Stomach (tissue), 9 donors: ENCODE data around the gene R3HCC1L. TPM values are rescaled to one million over a fixed set of nuclear protein-coding genes. Genes with fewer than 3 reads are reported as not detected.

Source experiments
- DNase-seq, 2 donors: peaks; one replicate each; pipeline versions ENCODE4 v3.0.0 to v3.0.0-alpha.2; 2013 to 2019
- H3K27ac ChIP-seq, 5 donors: fragments of 200-600 bp in 4 of 5; sonication (generic) in 4 of 5; one replicate each; pipeline ENCODE4 v1.5.1; 2013 to 2019; ENCODE audit warnings: mild to moderate bottlenecking in 1 of 5, moderate library complexity in 1 of 5
- H3K27me3 ChIP-seq, 3 donors: fragments of 200-600 bp; sonication (generic); one replicate each; pipeline ENCODE4 v1.5.1; 2017 to 2019; ENCODE audit warnings: mixed run types in 1 of 3
- H3K36me3 ChIP-seq, 4 donors: fragments of 200-600 bp; sonication (generic); 1 replicate in 3 of 4; 2 replicates in 1 of 4; pipeline ENCODE4 v1.5.1; 2016 to 2019
- H3K4me1 ChIP-seq, 4 donors: fragments of 200-600 bp; sonication (generic); one replicate each; pipeline ENCODE4 v1.5.1; 2016 to 2019
- H3K4me3 ChIP-seq, 4 donors: fragments of 200-600 bp; sonication (generic) in 3 of 4; one replicate each; pipeline ENCODE4 v1.5.1; 2016 to 2019; ENCODE audit warnings: mild to moderate bottlenecking in 1 of 4
- H3K9me3 ChIP-seq, 4 donors: fragments of 200-600 bp; sonication (generic); one replicate each; pipeline ENCODE4 v1.5.1; 2016 to 2019
- CTCF ChIP-seq, 7 experiments: fragments of 450-650 bp in 4 of 7; fragments of 200-600 bp in 3 of 7; sonication (generic) in 3 of 7; IDR thresholded peaks; one replicate each; pipeline ENCODE4 v1.5.1; 2016 to 2019; ENCODE audit warnings: antibody characterized with exemption in 7 of 7, control low read depth in 2 of 7, mild to moderate bottlenecking in 1 of 7
- EP300 ChIP-seq: sonication (generic); formaldehyde crosslinking; IDR thresholded peaks from one replicate; pipeline ENCODE4 v1.6.1; 2017; ENCODE audit warnings: antibody characterized with exemption
- POLR2A ChIP-seq, 4 donors: fragments of 450-650 bp; IDR thresholded peaks; one replicate each; pipeline ENCODE4 v1.6.1; 2016; ENCODE audit warnings: antibody characterized with exemption in 4 of 4, control low read depth in 2 of 4, mild to moderate bottlenecking in 1 of 4, moderate library complexity in 1 of 4
- POLR2AphosphoS5 ChIP-seq, 3 donors: sonication (generic); formaldehyde crosslinking; IDR thresholded peaks; one replicate each; pipeline ENCODE4 v1.6.1; 2016; ENCODE audit warnings: antibody characterized with exemption in 3 of 3
- WGBS, 5 donors: extraction: QIAGEN DNeasy Blood & Tissue Kit in 3 of 5; methylation state at CpG; one replicate each; pipeline versions ENCODE4 v1.1.5 to v1.1.7; 2013 to 2018; 5-methylcytosine and 5-hydroxymethylcytosine counted together
- intact Hi-C: fragments of 100-400 bp; cut with DNase I; formaldehyde crosslinking; loops from one replicate; pipeline ENCODE4 v1.15.1; 2023; ENCODE audit warnings: low total_unique reads
- polyA plus RNA-seq, 3 donors: library from polyadenylated mRNA; stranded (reverse); fragments of 200-250 nt; gene quantifications; one replicate each; pipeline ENCODE4 v1.2.3, GENCODE V29; 2013
- total RNA-seq, 5 donors: library from RNA; depleted of rRNA; stranded (reverse); fragments of >200 nt; gene quantifications; one replicate each; pipeline versions ENCODE4 v1.1.0 to v1.2.3, GENCODE V29; 2014 to 2016
- donor health status: healthy with polysubstance abuse.
- donor health status: Bipolar disorder and iron deficiency.
- donor health status: healthy.

The R3HCC1L gene
- total and polyA plus RNA-seq, 8 donors = 7.3 to 97.6 (median 15.3) TPM

- Histone ChIP-seq H3K9me3 (no peaks in the 10 kb centered on the region), H3K4me3 (no peak overlapping the region), H3K36me3 (peaks cover 3 to 39% (median 22%) of the 10 kb centered on the region in 4 donors), H3K27ac (no peak overlapping the region), H3K4me1 (peaks cover 0 to 14% (median 5%) of the 10 kb centered on the region in 4 donors), H3K27me3 (no peaks in the 10 kb centered on the region)
- DNase-seq = no peak
- 74 to 93% (median 81%) methylated on average over 1 of the region's 1 CpG for WGBS, 5 donors
- intact Hi-C loops = no loop called here
- TF ChIP-seq EP300 = no peak
- TF ChIP-seq CTCF (IDR thresholded peaks at IDR 0.05) = no peak
- no peak for TF ChIP-seq POLR2AphosphoS5 (IDR thresholded peaks at IDR 0.05)
- no peak for TF ChIP-seq POLR2A (IDR thresholded peaks at IDR 0.05)
Observed at GRCh38 chr10:98212196-98212595, 77.7 kb downstream of the R3HCC1L start.

GRCh38 chr10:98213740-98214139, 79.3 kb downstream of the R3HCC1L start:
- 94 to 97% (median 95%) methylated on average over 1 of the region's 1 CpG for WGBS, 5 donors
- Histone ChIP-seq H3K27ac (no peak overlapping the region), H3K27me3 (no peaks in the 10 kb centered on the region), H3K4me3 (no peak overlapping the region), H3K9me3 (peaks cover 0 to 6% (median under 1%) of the 10 kb centered on the region in 4 donors), H3K4me1 (peaks cover 0 to 14% (median 5%) of the 10 kb centered on the region in 4 donors), H3K36me3 (peaks cover 3 to 29% (median 11%) of the 10 kb centered on the region in 4 donors)
- intact Hi-C loops = no loop called here
- no peak for DNase-seq
- TF ChIP-seq POLR2A (IDR thresholded peaks at IDR 0.05) (no peak), EP300 (no peak), CTCF (IDR thresholded peaks at IDR 0.05) (no peak), POLR2AphosphoS5 (IDR thresholded peaks at IDR 0.05) (no peak)

- Histone ChIP-seq H3K9me3 (peaks cover 0 to 18% (median 9%) of the 10 kb centered on the region in 4 donors), H3K27ac (no peak overlapping the region), H3K4me1 (peaks cover 0 to 14% (median 5%) of the 10 kb centered on the region in 4 donors), H3K27me3 (no peaks in the 10 kb centered on the region), H3K36me3 (peaks cover 0 to 19% (median 0%) of the 10 kb centered on the region in 4 donors), H3K4me3 (no peak overlapping the region)
- WGBS, 5 donors = 92 to 98% (median 96%) methylated on average over 2 of the region's 2 CpGs
- no peak for DNase-seq
- intact Hi-C loops = no loop called here
- TF ChIP-seq POLR2AphosphoS5 (IDR thresholded peaks at IDR 0.05) (no peak), POLR2A (IDR thresholded peaks at IDR 0.05) (no peak), EP300 (no peak), CTCF (IDR thresholded peaks at IDR 0.05) (no peak)
Observed at GRCh38 chr10:98215373-98215772, 80.9 kb downstream of the R3HCC1L start.

- WGBS, 5 donors = 68 to 93% (median 79%) methylated on average over 1 of the region's 1 CpG
Observed at GRCh38 chr10:98217801-98218200, 83.3 kb downstream of the R3HCC1L start.

More at GRCh38 chr10:98217801-98218200, 83.3 kb downstream of the R3HCC1L start:
- H3K4me1 ChIP-seq = no peaks in the 10 kb centered on the region
- H3K9me3 ChIP-seq = peaks cover 0 to 18% (median 9%) of the 10 kb centered on the region in 4 donors
- DNase-seq = no peak
- H3K27ac ChIP-seq = no peak overlapping the region
- H3K36me3 ChIP-seq = peaks cover 0 to 11% (median 0%) of the 10 kb centered on the region in 4 donors
- TF ChIP-seq POLR2AphosphoS5 (IDR thresholded peaks at IDR 0.05) (no peak), CTCF (IDR thresholded peaks at IDR 0.05) (no peak), POLR2A (IDR thresholded peaks at IDR 0.05) (no peak), EP300 (no peak)
- no peaks in the 10 kb centered on the region for H3K27me3 ChIP-seq
- intact Hi-C loops = no loop called here
- H3K4me3 ChIP-seq = no peak overlapping the region
